Hepatocyte (in vitro differentiated cells): Measurements from ENCODE around the gene VSTM2A. TPM values are rescaled to one million over a fixed set of nuclear protein-coding genes. Genes with fewer than 3 reads are reported as not detected.
"Not testable (repeated sequence)": the region's sequence is repeated elsewhere in the genome, so short reads cannot be mapped to it uniquely, and the experiment has no call there.

ENCODE experiments used
- DNase-seq: peaks from one replicate; pipeline ENCODE4 v3.0.0-alpha.2; 2016; ENCODE audit warnings: low spot score
- H2AFZ ChIP-seq: fragments of 200-600 bp; sonication (generic); 2 replicates; pipeline ENCODE4 v1.6.0; 2016; ENCODE audit warnings: antibody characterized with exemption, mild to moderate bottlenecking
- H3K27ac ChIP-seq: fragments of 200-600 bp; sonication (generic); 2 replicates; pipeline ENCODE4 v1.5.1; 2016; ENCODE audit warnings: mild to moderate bottlenecking
- H3K27me3 ChIP-seq: fragments of 200-600 bp; sonication (generic); 2 replicates; pipeline ENCODE4 v1.6.1; 2016
- H3K36me3 ChIP-seq: fragments of 200-600 bp; sonication (generic); replicated peaks from 2 replicates; pipeline ENCODE4 v1.5.1; 2016; ENCODE audit warnings: low read depth; ENCODE audit not compliant: insufficient read depth
- H3K4me1 ChIP-seq: fragments of 200-600 bp; sonication (generic); 2 replicates; pipeline ENCODE4 v1.5.1; 2016; ENCODE audit warnings: mild to moderate bottlenecking, moderate library complexity; ENCODE audit not compliant: insufficient read depth
- H3K4me2 ChIP-seq: fragments of 200-600 bp; sonication (generic); 2 replicates; pipeline ENCODE4 v1.6.0; 2016
- H3K4me3 ChIP-seq: fragments of 200-600 bp; sonication (generic); 2 replicates; pipeline ENCODE4 v1.5.1; 2016; ENCODE audit warnings: mild to moderate bottlenecking
- H3K79me2 ChIP-seq: fragments of 200-600 bp; sonication (generic); 2 replicates; pipeline ENCODE4 v1.6.0; 2017; ENCODE audit warnings: mild to moderate bottlenecking
- H3K9me2 ChIP-seq: fragments of 200-600 bp; sonication (generic); replicated peaks from 2 replicates; pipeline ENCODE4 v1.6.0; 2017; ENCODE audit warnings: mild to moderate bottlenecking; ENCODE audit not compliant: insufficient read depth
- H3K9me3 ChIP-seq: fragments of 200-600 bp; sonication (generic); 2 replicates; pipeline ENCODE4 v1.5.1; 2016; ENCODE audit warnings: low read depth, mild to moderate bottlenecking
- H4K20me1 ChIP-seq: fragments of 200-600 bp; sonication (generic); 2 replicates; pipeline ENCODE4 v1.6.0; 2016; ENCODE audit warnings: mild to moderate bottlenecking; ENCODE audit not compliant: insufficient read depth, poor library complexity, severe bottlenecking
- EZH2 ChIP-seq: fragments of 200-600 bp; sonication (generic); IDR thresholded peaks from 2 replicates; pipeline ENCODE4 v1.6.1; 2016; ENCODE audit warnings: antibody characterized with exemption, mild to moderate bottlenecking, borderline replicate concordance
- EZH2phosphoT487 ChIP-seq: fragments of 200-600 bp; sonication (generic); IDR thresholded peaks from one replicate; pipeline ENCODE4 v1.6.1; 2018; ENCODE audit warnings: antibody characterized with exemption, mild to moderate bottlenecking, low read depth, moderate library complexity; ENCODE audit not compliant: unreplicated experiment, severe bottlenecking
- WGBS: methylation state at CpG from one replicate; pipeline ENCODE4 v1.1.6; 2016; ENCODE audit warnings: low lambda C conversion rate; ENCODE audit errors: missing lambda C conversion rate; 5-methylcytosine and 5-hydroxymethylcytosine counted together
- polyA plus RNA-seq: library from polyadenylated mRNA; unstranded; fragments of >200 nt; fragmentation: Nextera tagmentation; extraction: Ambion mirVana; gene quantifications from 2 replicates; pipeline ENCODE4 v1.2.1, GENCODE V29; 2016
- total RNA-seq: library from RNA; depleted of rRNA; stranded (reverse); fragments of >200 nt; gene quantifications from 2 replicates; pipeline ENCODE4 v1.2.3, GENCODE V29; 2014
- TF ChIP-seq, protein P1 (sequence below): fragments of 200-600 bp; sonication (generic); IDR thresholded peaks from 2 replicates; pipeline ENCODE4 v1.5.1; 2016; ENCODE audit warnings: antibody characterized with exemption, mild to moderate bottlenecking; ENCODE audit not compliant: poor library complexity

VSTM2A gene
- total RNA-seq (not detected in 2 replicates), polyA plus RNA-seq (not detected in 2 replicates)

DNA sequence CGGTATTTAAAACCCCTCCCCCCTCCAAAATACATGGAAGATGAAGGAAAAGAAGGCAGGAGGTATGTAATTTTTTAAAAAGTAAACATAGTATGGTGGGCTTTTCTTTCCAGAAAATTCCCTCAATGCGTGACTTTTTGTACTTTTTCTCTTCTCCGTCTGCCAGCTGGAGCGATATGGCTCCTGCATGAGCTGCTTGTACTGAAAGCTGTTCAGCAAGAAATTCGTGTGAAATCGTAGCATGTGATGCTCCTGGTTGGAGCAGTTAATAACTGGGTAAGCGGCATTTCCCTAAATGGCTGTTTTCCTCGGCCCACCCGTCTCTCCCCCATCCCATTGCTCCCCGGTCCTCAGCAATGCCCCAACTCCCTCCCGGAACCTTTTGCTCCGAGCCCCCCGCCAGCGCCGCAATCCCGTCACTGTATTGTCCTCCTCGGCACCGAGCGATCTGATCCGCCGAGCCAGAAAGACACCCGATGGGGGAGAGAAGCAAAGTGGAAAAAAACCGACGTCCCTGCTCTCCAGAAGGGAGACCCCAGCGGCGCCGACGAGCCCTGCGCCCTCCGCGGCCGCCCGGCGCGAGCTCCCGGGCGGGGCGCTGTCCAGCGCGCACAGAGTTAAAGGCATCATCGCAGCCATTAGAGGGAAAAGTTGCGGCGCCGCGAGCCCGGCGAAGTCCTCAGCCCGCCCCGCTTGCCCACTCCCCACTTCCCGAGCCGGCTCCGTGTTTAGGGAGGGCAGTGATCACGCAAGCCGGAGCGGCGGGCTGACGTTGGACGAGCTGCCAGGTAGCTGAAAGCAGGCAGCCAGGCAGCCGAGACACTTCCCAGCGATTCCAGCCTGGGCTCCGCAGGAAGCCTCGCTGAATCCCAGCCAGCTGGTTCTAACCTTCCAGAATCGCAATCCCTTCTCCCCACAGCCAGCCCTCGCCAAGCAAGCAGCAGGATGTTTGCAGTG, at the start of gene VSTM2A:
TSS of gene VSTM2A (plus strand) at position 707 of the 957 bp plus-strand sequence. CDS start 356 bp downstream, outside the sequence.
- Histone ChIP-seq H3K27ac (no peak within 1 kb of the TSS), H3K9me2 (no peaks in the 10 kb centered on the region), H3K4me1 (no peaks in the 10 kb centered on the region), H3K27me3 (peaks cover 73% of the 10 kb centered on the region), H2AFZ (peak within 1 kb of the TSS; percentile 16), H4K20me1 (no peaks in the 10 kb centered on the region), H3K9me3 (no peaks in the 10 kb centered on the region), H3K79me2 (no peaks in the 10 kb centered on the region), H3K36me3 (no peaks in the 10 kb centered on the region), H3K4me3 (peak within 1 kb of the TSS; percentile 33), H3K4me2 (peak within 1 kb of the TSS; percentile 95)
- peak; percentile 66 for DNase-seq
- TF ChIP-seq, protein P1, sequence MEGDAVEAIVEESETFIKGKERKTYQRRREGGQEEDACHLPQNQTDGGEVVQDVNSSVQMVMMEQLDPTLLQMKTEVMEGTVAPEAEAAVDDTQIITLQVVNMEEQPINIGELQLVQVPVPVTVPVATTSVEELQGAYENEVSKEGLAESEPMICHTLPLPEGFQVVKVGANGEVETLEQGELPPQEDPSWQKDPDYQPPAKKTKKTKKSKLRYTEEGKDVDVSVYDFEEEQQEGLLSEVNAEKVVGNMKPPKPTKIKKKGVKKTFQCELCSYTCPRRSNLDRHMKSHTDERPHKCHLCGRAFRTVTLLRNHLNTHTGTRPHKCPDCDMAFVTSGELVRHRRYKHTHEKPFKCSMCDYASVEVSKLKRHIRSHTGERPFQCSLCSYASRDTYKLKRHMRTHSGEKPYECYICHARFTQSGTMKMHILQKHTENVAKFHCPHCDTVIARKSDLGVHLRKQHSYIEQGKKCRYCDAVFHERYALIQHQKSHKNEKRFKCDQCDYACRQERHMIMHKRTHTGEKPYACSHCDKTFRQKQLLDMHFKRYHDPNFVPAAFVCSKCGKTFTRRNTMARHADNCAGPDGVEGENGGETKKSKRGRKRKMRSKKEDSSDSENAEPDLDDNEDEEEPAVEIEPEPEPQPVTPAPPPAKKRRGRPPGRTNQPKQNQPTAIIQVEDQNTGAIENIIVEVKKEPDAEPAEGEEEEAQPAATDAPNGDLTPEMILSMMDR = peak; percentile 10
- TF ChIP-seq EZH2 = peak; percentile 82
- TF ChIP-seq EZH2phosphoT487 = no peak
- WGBS = 1% methylated on average over 55 of the region's 64 CpGs

DNA sequence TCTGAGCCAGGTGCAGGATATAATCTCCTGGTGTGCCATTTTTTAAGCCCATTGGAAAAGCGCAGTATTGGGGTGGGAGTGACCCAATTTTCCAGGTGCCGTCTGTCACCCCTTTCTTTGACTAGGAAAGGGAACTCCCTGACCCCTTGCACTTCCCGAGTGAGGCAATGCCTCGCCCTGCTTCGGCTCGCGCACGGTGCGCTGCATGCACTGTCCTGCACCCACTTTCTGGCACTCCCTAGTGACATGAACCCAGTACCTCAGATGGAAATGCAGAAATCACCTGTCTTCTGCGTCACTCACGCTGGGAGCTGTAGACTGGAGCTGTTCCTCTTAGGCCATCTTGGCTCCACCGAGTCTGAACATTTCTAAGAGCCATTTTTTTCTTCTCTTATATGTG, 37.6 kb upstream of the VSTM2A start:
- not testable (repeated sequence) for H3K4me1 ChIP-seq, H3K4me2 ChIP-seq, H3K27me3 ChIP-seq, DNase-seq, H3K9me2 ChIP-seq, H3K79me2 ChIP-seq, H3K4me3 ChIP-seq, H4K20me1 ChIP-seq, H3K36me3 ChIP-seq, H3K27ac ChIP-seq, H3K9me3 ChIP-seq, H2AFZ ChIP-seq
- 86% methylated on average over 8 of the region's 12 CpGs for WGBS

GRCh38 chr7:54529568-54529967, 12.6 kb upstream of the VSTM2A start:
- DNase-seq = no peak
- Histone ChIP-seq H3K4me1 (no peaks in the 10 kb centered on the region), H3K79me2 (no peaks in the 10 kb centered on the region), H3K4me2 (no peak overlapping the region), H3K36me3 (no peaks in the 10 kb centered on the region), H3K4me3 (no peak overlapping the region), H4K20me1 (no peaks in the 10 kb centered on the region), H3K9me2 (no peaks in the 10 kb centered on the region), H3K27ac (no peak overlapping the region), H2AFZ (no peak overlapping the region), H3K27me3 (no peaks in the 10 kb centered on the region), H3K9me3 (no peaks in the 10 kb centered on the region)
- TF ChIP-seq EZH2phosphoT487 (no peak), EZH2 (no peak)
- TF ChIP-seq, protein P1 = no peak
- 75% methylated on average over 1 of the region's 1 CpG for WGBS

GRCh38 chr7:54538122-54538521, 4.1 kb upstream of the VSTM2A start:
- TF ChIP-seq, protein P1 = no peak
- TF ChIP-seq EZH2phosphoT487 = no peak
- TF ChIP-seq EZH2 = no peak
- no peak for DNase-seq
- WGBS = 48% methylated on average over 3 of the region's 3 CpGs

More at GRCh38 chr7:54538122-54538521, 4.1 kb upstream of the VSTM2A start:
- Histone ChIP-seq H3K36me3 (no peaks in the 10 kb centered on the region), H3K9me2 (no peaks in the 10 kb centered on the region), H3K79me2 (no peaks in the 10 kb centered on the region), H3K27ac (no peak overlapping the region), H2AFZ (no peak overlapping the region), H3K27me3 (peaks cover 38% of the 10 kb centered on the region), H3K4me2 (no peak overlapping the region), H4K20me1 (no peaks in the 10 kb centered on the region), H3K4me3 (no peak overlapping the region), H3K9me3 (no peaks in the 10 kb centered on the region), H3K4me1 (no peaks in the 10 kb centered on the region)
